ENCODE results near the gene IL17B.

DNA sequence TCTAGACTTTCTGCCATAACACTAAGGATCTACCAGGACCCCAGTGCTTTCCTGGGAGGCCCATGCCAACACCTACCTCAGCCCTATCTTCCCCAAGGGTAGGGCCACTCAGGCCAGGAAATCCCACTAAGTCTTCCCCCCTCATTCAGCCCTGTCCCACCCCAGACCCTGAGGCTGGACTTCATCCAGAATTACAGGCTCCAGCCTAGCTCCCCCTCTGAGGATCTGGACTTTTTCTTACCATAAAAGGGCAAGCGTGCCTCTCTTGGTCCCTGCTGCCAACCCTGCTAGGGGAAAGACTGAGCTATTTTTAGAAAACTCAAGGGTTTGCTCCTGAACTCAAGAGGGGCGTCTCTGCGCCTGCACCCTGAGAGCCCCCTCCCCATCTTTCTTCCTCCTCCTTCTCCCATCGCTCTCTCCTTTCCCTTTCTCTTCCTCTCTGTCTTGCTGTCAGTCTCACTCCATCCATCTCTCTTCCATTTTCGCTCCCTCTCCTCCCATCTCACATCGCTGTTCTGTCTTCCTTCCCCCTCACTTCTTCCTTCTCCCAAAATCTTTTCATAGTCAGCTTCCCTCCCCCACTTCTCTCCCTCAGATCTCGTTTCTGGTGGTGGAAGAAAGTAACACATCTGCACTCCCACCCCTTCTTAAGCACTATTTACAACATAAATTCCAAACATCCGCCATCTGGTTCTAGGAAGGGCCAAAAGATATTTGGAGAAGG lies 38.1 kb upstream of the IL17B start:
- TF ChIP-seq, protein P1, sequence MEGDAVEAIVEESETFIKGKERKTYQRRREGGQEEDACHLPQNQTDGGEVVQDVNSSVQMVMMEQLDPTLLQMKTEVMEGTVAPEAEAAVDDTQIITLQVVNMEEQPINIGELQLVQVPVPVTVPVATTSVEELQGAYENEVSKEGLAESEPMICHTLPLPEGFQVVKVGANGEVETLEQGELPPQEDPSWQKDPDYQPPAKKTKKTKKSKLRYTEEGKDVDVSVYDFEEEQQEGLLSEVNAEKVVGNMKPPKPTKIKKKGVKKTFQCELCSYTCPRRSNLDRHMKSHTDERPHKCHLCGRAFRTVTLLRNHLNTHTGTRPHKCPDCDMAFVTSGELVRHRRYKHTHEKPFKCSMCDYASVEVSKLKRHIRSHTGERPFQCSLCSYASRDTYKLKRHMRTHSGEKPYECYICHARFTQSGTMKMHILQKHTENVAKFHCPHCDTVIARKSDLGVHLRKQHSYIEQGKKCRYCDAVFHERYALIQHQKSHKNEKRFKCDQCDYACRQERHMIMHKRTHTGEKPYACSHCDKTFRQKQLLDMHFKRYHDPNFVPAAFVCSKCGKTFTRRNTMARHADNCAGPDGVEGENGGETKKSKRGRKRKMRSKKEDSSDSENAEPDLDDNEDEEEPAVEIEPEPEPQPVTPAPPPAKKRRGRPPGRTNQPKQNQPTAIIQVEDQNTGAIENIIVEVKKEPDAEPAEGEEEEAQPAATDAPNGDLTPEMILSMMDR (IDR thresholded peaks at IDR 0.05; ENCODE audit: low read length), result no peak
- no peak for TF ChIP-seq EZH2 (IDR thresholded peaks at IDR 0.05; ENCODE audit: borderline replicate concordance, low read length)
